HG03039 (cell line): ENCODE results near the gene CAPN3.
"Not testable (repeated sequence)": the region's sequence is repeated elsewhere in the genome, so short reads cannot be mapped to it uniquely, and the experiment has no call there.

Experiments used
- ATAC-seq: cut with Tn5 transposase; IDR thresholded peaks from one replicate; pipeline ENCODE4 v1.9.1; 2021; ENCODE audit warnings: mild to moderate bottlenecking, moderate library complexity; ENCODE audit not compliant: unreplicated experiment

Gene CAPN3

GRCh38 chr15:42359249-42359648, at the start of gene CAPN3:
TSS of gene CAPN3 (plus strand) at chr15:42359501. CDS start at chr15:42359806, 305 bp downstream.
- ATAC-seq = no peak

DNA sequence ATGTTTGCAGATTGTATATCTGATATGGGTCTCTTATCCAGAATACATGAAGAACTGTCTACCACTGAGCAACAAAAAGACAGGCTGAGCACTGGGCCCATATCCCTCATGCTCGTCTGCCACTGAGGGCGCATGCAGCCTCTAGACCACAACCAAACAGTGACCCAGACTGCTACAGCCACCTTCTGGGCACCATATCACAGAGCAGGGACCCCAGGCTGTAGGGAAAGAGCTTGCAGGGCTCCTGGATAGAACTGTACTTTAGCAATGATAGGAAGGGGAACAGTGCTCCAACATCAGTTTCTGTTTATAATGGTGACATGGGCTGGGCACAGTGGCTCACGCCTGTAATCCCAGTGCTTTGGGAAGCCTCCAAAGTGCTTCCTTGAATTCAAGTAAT, 45.8 kb upstream of the CAPN3 start:
- ATAC-seq = no peak

DNA sequence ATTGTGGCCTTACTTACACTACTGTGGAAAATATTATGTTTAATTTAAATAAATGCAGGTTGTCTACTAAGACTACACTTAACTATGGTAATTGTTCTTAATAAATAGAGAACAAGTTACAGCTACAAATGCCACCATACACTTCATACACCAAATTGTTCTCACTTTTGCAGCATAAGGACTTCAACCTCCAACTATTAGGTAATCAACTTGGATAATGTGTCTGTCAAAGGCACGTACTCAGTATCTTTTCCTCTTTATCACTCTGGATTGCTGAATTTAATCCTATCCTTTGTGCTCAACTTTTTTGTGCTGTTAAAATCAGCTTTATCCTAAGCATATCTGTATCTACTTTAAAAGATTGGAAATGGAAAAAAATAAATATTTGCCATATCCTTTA, 44.5 kb upstream of the CAPN3 start:
- no peak for ATAC-seq

- no peak for ATAC-seq
These were observed 43.8 kb upstream of the CAPN3 start for GRCh38 chr15:42315521-42315920.

DNA sequence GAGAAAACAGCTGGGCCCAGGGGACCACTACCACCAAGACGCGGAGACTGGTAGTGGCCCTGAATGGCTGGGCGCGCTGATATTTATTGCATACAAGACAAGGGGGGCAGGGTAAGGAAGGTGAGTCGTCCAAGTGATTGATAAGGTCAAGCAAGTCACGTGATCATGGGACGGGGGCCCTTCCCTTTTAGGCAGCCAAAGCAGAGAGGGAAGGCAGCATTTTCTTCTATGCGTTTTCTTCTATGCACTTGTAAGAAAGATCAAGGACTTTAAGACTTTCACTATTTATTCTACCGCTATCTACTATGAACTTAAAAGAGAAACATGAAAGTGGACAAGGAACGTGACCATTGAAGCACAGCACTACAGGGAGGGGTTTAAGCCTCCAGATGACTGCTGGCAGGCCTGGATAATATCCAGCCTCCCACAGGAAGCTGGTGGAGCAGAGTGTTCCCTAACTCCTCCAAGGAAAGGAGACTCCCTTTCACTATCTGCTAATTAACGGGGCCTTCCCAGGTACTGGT, 43.0 kb upstream of the CAPN3 start:
- ATAC-seq = not testable (repeated sequence)

DNA sequence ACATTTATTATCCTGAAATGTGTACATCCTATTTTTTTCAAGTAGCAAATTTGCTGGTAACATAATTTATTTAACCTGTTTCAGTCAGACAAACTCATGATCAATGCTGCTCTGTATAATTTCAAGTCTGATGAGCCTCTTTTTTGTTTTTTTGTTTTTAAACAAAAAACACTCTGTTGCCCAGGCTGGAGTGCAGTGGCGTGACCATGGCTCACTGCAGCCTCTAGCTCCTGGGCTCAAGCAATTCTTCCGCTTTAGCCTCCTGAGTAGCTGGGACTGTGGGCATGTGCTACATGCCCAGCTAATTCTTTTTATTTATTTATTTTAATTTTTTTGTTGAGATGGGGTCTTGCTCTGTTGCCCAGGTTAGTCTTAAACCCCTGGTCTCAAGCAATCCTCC, 40.1 kb upstream of the CAPN3 start:
- ATAC-seq = no peak

- ATAC-seq = no peak
These were observed 35.0 kb upstream of the CAPN3 start for GRCh38 chr15:42324308-42324707.

GRCh38 chr15:42329161-42329560, 30.1 kb upstream of the CAPN3 start:
- ATAC-seq = no peak

DNA sequence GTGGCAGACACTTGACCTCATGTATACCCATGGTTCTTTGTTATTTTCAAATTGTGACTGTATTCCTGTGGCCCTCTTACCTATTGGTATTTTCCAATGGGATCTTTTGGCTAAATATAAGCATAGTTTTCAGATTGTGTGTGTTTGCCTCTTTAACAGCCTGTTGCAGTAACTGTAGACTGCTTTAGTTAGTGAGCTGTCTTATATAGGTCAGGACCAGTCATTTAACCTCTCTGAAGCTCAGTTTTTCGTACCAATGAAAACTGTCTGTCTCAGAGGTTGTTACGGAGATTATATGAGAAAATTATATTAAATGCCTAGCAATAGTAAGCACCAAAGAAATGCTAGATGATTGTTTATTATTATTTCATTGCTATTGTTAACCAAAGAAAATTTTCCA, 29.3 kb upstream of the CAPN3 start:
- no peak for ATAC-seq

- ATAC-seq = no peak
These were observed 28.1 kb upstream of the CAPN3 start for GRCh38 chr15:42331235-42331634.

DNA sequence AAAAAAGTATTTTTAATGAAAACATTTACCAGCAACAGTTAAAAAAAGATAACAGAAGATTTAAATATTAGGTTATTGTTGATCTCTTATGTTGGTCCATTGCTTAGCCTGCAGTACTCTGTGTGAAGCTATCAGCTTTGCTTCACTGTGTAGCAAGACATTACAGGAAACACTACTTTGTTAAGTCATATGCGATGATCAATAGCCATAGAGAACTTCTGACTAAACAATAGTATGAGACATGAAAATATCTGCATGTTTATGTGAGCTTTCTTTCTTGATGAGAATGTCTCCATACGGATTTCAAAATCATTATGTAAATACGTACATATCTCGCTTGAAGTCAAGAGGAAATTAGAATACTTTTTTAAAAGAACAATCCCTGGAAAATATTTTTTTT, 27.0 kb upstream of the CAPN3 start:
- ATAC-seq = no peak

DNA sequence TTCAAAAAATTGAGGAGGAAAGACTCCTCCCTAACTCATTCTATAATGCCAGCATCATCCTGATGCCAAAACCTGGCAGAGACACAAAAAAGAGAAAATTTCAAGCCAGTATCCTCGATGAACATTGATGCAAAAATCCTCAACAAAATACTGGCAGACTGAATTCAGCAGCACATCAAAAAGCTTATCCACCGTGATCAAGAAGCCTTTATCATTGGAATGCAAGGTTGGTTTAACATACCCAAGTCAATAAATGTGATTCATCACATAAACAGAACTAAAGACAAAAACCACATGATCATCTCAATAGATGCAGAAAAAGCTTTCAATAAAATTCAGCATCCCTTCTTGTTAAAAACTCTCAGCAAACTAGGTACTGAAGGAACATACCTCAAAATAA, 24.2 kb upstream of the CAPN3 start:
- ATAC-seq = no peak

DNA sequence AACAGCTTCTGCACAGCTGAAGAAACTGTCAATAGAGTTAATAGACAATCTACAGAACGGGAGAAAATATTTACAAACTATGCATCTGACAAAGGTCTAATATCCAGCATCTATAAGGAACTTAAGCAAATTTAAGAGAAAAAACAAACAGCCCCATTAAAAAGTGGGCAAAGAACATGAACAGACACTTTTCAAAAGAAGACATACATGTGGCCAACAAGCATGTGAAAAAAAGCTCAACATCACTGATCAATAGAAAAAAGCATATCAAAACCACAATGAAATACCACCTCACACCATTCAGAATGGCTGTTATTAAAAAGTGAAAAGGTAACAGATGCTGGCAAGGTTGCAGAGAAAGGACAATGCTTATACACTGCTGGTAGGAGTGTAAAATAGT, 22.7 kb upstream of the CAPN3 start:
- ATAC-seq = not testable (repeated sequence)

DNA sequence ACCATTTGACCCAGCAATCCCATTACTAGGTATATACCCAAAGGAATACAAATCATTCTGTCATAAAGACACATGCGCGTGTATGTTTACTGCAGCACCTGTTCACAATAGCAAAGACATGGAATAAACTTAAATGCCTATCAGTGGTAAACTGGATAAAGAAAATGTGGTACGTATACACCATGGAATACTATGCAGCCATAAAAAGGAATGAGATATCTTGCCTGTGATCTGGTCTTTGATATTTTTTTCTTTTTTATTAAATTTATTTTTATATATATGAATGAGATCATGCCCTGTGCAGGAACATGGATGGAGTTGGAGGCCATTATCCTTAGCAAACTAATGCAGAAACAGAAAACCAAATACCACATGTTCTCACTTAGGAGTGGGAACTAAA, 22.2 kb upstream of the CAPN3 start:
- ATAC-seq = not testable (repeated sequence)

- no peak for ATAC-seq
These were observed 20.8 kb upstream of the CAPN3 start for GRCh38 chr15:42338500-42338899.

GRCh38 chr15:42343596-42344232, 15.6 kb upstream of the CAPN3 start:
- no peak for ATAC-seq

DNA sequence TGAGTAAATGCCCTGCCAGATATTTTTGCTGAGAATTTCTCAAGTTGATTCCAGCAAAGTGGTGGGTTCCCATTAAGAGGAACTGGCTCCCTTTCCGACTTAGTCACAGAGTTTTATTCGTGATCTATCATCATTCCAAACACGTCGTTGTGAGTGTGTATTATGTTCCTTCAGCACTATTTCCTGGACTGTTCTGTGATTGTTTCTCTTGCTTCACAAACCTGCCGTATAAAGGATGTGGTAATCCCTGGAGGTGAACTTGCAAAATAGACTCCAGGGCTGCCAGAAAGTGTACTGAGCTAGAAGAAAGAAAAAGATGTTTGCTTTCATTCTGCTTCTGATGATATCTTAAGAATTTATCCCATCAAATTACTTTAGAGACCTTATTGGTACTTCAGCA, 14.5 kb upstream of the CAPN3 start:
- no peak for ATAC-seq

GRCh38 chr15:42345504-42345903, 13.8 kb upstream of the CAPN3 start:
- no peak for ATAC-seq

DNA sequence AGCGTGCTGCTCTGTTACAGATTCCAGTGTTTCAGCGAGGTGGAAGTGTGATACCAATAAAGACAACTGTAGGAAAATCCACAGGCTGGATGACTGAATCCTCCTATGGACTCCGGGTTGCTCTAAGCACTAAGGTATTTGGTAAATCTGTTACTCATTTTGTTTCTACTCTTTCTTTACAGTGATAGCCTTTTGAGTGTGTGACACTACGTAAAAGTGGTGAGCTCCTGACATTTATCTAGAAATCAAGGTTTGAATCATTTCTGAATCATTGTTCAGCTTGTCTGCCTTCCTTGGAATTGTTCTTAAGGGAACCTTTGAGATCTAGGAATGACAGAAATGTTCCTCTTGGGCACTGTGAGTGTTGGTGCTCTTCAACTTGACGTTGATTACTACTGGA, 11.2 kb upstream of the CAPN3 start:
- no peak for ATAC-seq

DNA sequence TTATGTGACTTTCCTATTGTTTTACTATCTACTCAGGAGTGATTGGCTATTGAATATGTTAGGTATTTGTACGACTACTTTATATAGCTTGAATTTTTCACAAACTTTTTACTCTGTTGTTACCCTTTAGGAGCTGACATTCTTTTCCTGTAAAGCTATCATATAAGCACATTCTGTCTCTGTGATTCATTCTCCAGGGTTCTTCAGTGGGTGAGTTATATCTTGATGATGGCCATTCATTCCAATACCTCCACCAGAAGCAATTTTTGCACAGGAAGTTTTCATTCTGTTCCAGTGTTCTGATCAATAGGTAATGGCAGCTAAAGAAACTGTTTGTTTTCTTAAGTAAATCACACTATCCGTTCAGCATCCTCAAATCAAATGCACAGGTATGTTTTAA, 10.1 kb upstream of the CAPN3 start:
- no peak for ATAC-seq

DNA sequence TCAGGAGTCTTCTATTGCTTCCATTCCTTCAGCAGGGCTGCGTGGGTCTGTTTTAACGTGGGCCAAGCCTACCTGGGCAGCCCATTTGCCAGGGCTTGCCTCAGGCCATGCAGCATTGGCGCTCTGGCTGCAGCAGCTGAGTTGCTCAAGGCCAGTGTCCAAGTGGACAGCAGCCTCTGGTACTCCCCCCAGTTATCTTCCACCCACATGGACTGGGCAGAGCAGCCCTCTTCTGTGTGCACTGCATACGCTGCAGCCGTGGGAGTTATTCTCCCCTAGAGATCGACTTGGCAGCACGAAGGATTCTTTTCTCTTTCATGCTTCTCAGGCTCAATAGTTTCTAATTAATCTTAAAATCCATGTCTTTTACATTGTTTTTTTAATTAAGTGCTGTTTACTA, 6.9 kb upstream of the CAPN3 start:
- ATAC-seq = no peak

GRCh38 chr15:42353061-42353460, 6.2 kb upstream of the CAPN3 start:
- no peak for ATAC-seq

- ATAC-seq = no peak
These were observed 4.5 kb upstream of the CAPN3 start for GRCh38 chr15:42354824-42355223.
